Subcutaneous adipose tissue (tissue), 4 donors: ENCODE measurements around the gene STX3. TPM values are rescaled to one million over a fixed set of nuclear protein-coding genes. Genes with fewer than 3 reads are reported as not detected.

Source experiments
- total RNA-seq, 4 donors: library from RNA; depleted of rRNA; stranded (reverse); fragments of >200 nt; gene quantifications; one replicate each; pipeline ENCODE4 v1.1.0, GENCODE V29; 2016
- TF ChIP-seq, protein P1 (sequence below): fragments of 450-650 bp; IDR thresholded peaks from one replicate; pipeline ENCODE4 v1.5.1; 2016; ENCODE audit warnings: low read depth, mild to moderate bottlenecking, control low read depth, antibody characterized with exemption, moderate library complexity

The STX3 gene
- total RNA-seq, 4 donors from 2014 or later = 16.8 to 39.6 (median 26.9) TPM

DNA sequence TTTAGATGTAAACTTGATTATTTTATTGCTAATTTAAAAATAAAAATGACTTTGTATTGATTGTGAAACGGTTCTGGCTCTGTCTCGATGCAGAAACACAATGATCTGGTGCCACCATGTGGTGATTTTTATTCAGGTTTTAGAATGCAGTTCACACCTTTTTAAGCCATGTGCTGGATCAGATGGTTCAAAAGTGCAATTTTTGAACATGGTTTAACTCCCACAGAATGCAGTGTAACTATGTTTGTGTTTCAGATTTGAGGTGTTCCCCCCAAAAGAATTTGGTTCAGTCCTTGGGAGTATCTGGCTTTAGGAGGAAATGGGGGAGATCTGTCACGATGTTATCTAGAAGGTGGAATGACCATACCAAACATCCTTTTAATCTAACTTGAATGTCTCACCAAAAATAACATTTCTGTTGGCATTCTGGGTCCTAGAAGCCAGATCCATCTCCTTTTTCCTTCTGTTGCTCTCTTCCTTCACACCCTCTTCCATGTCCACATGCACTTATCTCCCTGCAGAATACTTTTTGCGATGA, 47.5 kb downstream of the STX3 start:
- TF ChIP-seq, protein P1, sequence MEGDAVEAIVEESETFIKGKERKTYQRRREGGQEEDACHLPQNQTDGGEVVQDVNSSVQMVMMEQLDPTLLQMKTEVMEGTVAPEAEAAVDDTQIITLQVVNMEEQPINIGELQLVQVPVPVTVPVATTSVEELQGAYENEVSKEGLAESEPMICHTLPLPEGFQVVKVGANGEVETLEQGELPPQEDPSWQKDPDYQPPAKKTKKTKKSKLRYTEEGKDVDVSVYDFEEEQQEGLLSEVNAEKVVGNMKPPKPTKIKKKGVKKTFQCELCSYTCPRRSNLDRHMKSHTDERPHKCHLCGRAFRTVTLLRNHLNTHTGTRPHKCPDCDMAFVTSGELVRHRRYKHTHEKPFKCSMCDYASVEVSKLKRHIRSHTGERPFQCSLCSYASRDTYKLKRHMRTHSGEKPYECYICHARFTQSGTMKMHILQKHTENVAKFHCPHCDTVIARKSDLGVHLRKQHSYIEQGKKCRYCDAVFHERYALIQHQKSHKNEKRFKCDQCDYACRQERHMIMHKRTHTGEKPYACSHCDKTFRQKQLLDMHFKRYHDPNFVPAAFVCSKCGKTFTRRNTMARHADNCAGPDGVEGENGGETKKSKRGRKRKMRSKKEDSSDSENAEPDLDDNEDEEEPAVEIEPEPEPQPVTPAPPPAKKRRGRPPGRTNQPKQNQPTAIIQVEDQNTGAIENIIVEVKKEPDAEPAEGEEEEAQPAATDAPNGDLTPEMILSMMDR = no peak

GRCh38 chr11:59804061-59804460, 48.9 kb downstream of the STX3 start:
- TF ChIP-seq, protein P1 = no peak

DNA sequence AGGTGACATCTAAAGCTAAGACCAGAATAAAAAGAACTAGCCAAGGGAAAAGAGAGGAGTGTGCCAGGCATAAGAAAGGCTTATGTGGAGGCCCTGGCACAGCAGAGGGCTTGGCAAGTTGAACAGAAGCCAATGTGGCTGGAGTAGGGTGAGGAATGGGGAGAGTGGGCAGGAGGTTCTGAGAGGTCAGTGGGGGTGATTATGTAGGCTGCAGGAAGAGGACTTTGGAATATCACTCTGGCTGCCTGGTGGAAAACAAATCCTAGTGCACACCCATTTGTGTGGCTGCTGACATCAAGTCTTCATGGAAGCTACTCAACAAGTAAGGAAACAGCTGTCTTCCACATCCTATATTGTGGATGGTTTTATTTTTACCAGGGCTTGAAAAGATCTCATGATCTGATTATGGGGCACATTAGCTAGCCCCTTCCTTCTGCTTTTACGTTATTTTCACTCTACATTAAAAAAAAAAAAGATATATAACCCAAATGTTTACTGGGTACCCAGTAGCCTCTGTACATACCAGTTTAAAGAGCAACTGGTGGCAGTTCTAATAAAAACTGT, 52.0 kb downstream of the STX3 start:
- TF ChIP-seq, protein P1 = no peak

DNA sequence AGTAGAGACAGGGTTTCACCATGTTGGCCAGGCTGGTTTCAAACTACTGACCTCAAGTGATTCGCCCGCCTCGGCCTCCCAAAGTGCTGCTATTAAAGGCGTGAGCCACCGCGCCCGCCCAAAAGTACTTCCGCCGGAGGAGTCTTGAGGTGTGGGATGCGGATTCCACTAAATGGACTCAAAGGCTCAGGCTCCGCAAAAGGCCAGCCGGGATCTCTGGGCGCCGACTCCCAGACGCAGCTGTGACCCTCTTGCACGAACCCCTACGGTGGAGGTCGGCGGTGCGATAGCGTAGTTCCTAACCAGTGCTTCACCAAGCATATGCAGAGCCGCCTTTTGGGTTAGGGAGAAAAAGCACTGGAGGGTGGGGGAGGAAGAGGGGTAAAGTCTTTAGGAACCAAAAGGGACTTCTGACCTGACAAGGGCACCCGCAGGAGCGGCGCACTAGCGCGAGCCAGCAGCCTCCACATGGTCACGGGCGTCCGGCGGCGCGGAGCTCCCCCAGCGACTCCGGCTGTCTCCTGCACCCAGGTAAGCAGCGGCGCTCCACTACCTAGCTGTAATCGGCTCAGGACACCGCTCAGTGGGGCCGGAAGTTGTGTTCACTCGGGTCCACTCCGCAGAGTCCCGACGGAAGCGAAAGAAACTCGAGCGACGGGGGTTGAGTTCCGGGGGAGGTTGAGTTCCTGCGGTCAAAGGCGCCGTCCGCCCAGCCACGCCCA, 55.2 kb downstream of the STX3 start, which contains the start of gene MRPL16:
Gene MRPL16 (minus strand): TSS at position 590 of the 722 bp plus-strand sequence. CDS start 120 bp downstream, at position 470.
- TF ChIP-seq, protein P1 = no peak

GRCh38 chr11:59810911-59811259, 55.7 kb downstream of the STX3 start:
- TF ChIP-seq, protein P1 = no peak

- TF ChIP-seq, protein P1 = no peak
Observed at GRCh38 chr11:59812220-59812619, 57.0 kb downstream of the STX3 start.

DNA sequence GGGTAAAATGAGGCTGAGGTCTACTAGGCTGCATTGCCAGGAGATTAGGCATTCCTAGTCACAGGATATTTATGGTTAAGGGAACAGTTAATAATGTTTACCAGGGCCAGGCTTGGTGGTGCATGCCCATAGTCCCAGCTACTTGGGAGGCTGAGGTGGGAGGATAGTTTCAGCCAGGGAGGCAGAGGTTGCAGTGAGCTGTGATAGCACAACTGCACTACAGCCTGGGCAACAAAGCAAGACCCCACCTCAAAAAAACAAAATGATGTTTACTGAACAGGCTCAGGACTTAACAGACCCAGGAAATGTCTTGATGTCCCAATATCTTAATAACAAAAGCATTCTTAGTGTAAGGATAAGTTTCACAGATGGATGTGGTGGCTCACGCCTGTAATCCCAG, 58.2 kb downstream of the STX3 start:
- TF ChIP-seq, protein P1 = no peak
